T-helper 1 cell treated with Interleukin-12 subunit alpha and Interleukin-12 subunit beta and Interleukin-4 antibody, amounts not matched to agents 30 ng/mL and 1 ng/mL, for 36 hours (primary cell): ENCODE measurements around the gene NDUFB6. TPM values are rescaled to one million over a fixed set of nuclear protein-coding genes. Genes with fewer than 3 reads are reported as not detected.
"Not testable (repeated sequence)": the region's sequence is repeated elsewhere in the genome, so short reads cannot be mapped to it uniquely, and the experiment has no call there.

Experiments used
- intact Hi-C: fragments of 100-400 bp; cut with micrococcal nuclease; formaldehyde crosslinking; loops from one replicate; pipeline ENCODE4 v1.15.1; 2024
- total RNA-seq: library from RNA; stranded (reverse); gene quantifications from 2 replicates; pipeline ENCODE4 v1.2.3, GENCODE V29; 2022

The NDUFB6 gene
- 36.3 and 36.9 TPM in 2 replicates for total RNA-seq

- intact Hi-C loops: loop anchor here (1.0 to 5.0 kb wide), 11 partner anchors 21 to 1226 kb away; partner anchors contain the start of genes ACO1, APTX, B4GALT1 and BAG1
Measured at GRCh38 chr9:32572900-32573523, at the start of gene NDUFB6. NDUFB6 (minus strand) TSS chr9:32573159; CDS start chr9:32573060, 99 bp downstream.

- intact Hi-C loops: no loop called here
Measured at GRCh38 chr9:32618261-32618660, 45.3 kb upstream of the NDUFB6 start.

GRCh38 chr9:32606811-32607210 lies 33.9 kb upstream of the NDUFB6 start:
- intact Hi-C loops: no loop called here

- intact Hi-C loops: no loop called here
Measured at GRCh38 chr9:32603914-32604852, 31.2 kb upstream of the NDUFB6 start.

GRCh38 chr9:32599021-32599420 lies 26.1 kb upstream of the NDUFB6 start:
- intact Hi-C loops: not testable (repeated sequence)

GRCh38 chr9:32596936-32597335 lies 24.0 kb upstream of the NDUFB6 start:
- intact Hi-C loops: no loop called here

GRCh38 chr9:32596096-32596865 lies 23.3 kb upstream of the NDUFB6 start:
- intact Hi-C loops: no loop called here

- intact Hi-C loops: no loop called here
Measured at GRCh38 chr9:32590898-32591297, 17.9 kb upstream of the NDUFB6 start.

GRCh38 chr9:32590476-32590875 lies 17.5 kb upstream of the NDUFB6 start:
- intact Hi-C loops: no loop called here

GRCh38 chr9:32589083-32589723 lies 16.2 kb upstream of the NDUFB6 start:
- intact Hi-C loops: loop anchor here (1.0 kb wide), 1 partner anchor 379 kb away; no protein-coding TSS in a partner anchor

GRCh38 chr9:32587901-32588300 lies 14.9 kb upstream of the NDUFB6 start:
- intact Hi-C loops: no loop called here

- intact Hi-C loops: loop anchor here (5.0 kb wide), 1 partner anchor 643 kb away; no protein-coding TSS in a partner anchor
Measured at GRCh38 chr9:32584784-32585183, 11.8 kb upstream of the NDUFB6 start.

- intact Hi-C loops: loop anchor here (1.0 to 5.0 kb wide), 2 partner anchors 387 to 646 kb away; no protein-coding TSS in a partner anchor
Measured at GRCh38 chr9:32581512-32582143, 8.7 kb upstream of the NDUFB6 start.

- intact Hi-C loops: loop anchor here (1.0 to 5.0 kb wide), 2 partner anchors 388 to 647 kb away; no protein-coding TSS in a partner anchor
Measured at GRCh38 chr9:32580631-32581300, 7.8 kb upstream of the NDUFB6 start.

- intact Hi-C loops: loop anchor here (1.0 to 5.0 kb wide), 3 partner anchors 54 to 647 kb away; partner anchors contain the start of gene RIGI
Measured at GRCh38 chr9:32579706-32580331, 6.9 kb upstream of the NDUFB6 start.

GRCh38 chr9:32578976-32579375 lies 6.0 kb upstream of the NDUFB6 start:
- intact Hi-C loops: loop anchor here (1.0 kb wide), 2 partner anchors 53 to 200 kb away; partner anchors contain the start of gene RIGI

- intact Hi-C loops: no loop called here
Measured at GRCh38 chr9:32577316-32577715, 4.4 kb upstream of the NDUFB6 start.

GRCh38 chr9:32574858-32575257 lies 1.9 kb upstream of the NDUFB6 start:
- intact Hi-C loops: loop anchor here (5.0 kb wide), 4 partner anchors 143 to 1228 kb away; partner anchors contain the start of genes B4GALT1 and SMU1

GRCh38 chr9:32573821-32574220 lies 862 bp upstream of the NDUFB6 start:
- intact Hi-C loops: loop anchor here (1.0 to 5.0 kb wide), 9 partner anchors 48 to 1227 kb away; partner anchors contain the start of genes ACO1, APTX, B4GALT1 and BAG1
